BE2C (cell line): ENCODE results near the gene SH3TC1.

Experiments used
- DNase-seq: peaks from one replicate; pipeline ENCODE4 v3.0.0-alpha.2; 2020
- H3K27me3 ChIP-seq: fragments of 250-450 bp; sonication (Bioruptor Pico); 2 replicates; pipeline ENCODE4 v1.5.1; 2020; ENCODE audit warnings: mild to moderate bottlenecking
- H3K36me3 ChIP-seq: fragments of 250-450 bp; sonication (Bioruptor Pico); 2 replicates; pipeline ENCODE4 v1.5.1; 2020; ENCODE audit warnings: mild to moderate bottlenecking
- H3K4me1 ChIP-seq: fragments of 250-450 bp; sonication (Bioruptor Pico); 2 replicates; pipeline ENCODE4 v1.5.1; 2020
- H3K4me3 ChIP-seq: 2 replicates; pipeline ENCODE4 v1.5.1; 2011; ENCODE audit warnings: low read depth, low read length
- H3K9me3 ChIP-seq: fragments of 250-450 bp; sonication (Bioruptor Pico); 2 replicates; pipeline ENCODE4 v1.5.1; 2020
- CTCF ChIP-seq: IDR thresholded peaks from 2 replicates; pipeline ENCODE4 v1.5.1; 2012; ENCODE audit warnings: mild to moderate bottlenecking, low read depth, low read length

The SH3TC1 gene

DNA sequence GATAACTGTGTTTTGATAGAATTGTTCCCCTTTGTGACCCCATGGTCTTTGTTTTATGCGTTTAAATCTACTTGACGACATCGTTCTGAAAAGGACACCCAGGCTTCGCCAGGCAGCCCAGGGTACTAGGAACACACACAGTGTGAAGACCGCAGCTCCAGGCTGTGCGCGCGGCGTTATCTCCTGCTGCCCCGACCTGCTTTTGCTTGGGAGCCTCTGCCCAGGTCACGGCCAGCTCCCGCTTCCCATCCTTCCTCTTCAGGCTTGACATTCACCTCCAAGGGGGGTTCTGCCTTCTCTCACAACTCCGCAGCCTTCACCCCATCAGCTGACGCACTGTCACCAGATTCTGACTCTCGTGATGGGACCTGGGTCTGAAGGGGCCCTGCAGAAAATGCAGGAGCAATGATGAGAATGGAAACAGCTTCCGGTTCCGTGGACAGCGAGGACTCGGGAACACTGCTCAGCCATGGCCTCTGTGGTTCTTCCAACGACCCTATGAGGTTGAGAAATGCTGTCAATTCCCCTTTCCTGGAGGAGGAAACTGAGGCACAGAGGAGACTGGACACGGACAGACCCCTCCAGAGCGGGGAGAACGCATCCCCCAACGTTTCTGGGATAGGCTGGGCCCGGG lies 69.9 kb downstream of the SH3TC1 start:
- no peaks in the 10 kb centered on the region for H3K27me3 ChIP-seq
- H3K4me3 ChIP-seq, result no peak overlapping the region
- no peak for DNase-seq
- H3K4me1 ChIP-seq, result peaks cover 14% of the 10 kb centered on the region
- H3K36me3 ChIP-seq, result no peaks in the 10 kb centered on the region
- H3K9me3 ChIP-seq, result no peaks in the 10 kb centered on the region
- no peak for TF ChIP-seq CTCF

GRCh38 chr4:8269535-8270417 lies 70.7 kb downstream of the SH3TC1 start, which contains the start of gene HTRA3:
TSS of gene HTRA3 (plus strand) at chr4:8269754. CDS start at chr4:8269969, 215 bp downstream.
- Histone ChIP-seq H3K4me1 (peaks cover 21% of the 10 kb centered on the region), H3K4me3 (no peak within 1 kb of the TSS), H3K36me3 (no peaks in the 10 kb centered on the region), H3K9me3 (no peaks in the 10 kb centered on the region), H3K27me3 (no peaks in the 10 kb centered on the region)
- no peak for DNase-seq
- no peak for TF ChIP-seq CTCF

DNA sequence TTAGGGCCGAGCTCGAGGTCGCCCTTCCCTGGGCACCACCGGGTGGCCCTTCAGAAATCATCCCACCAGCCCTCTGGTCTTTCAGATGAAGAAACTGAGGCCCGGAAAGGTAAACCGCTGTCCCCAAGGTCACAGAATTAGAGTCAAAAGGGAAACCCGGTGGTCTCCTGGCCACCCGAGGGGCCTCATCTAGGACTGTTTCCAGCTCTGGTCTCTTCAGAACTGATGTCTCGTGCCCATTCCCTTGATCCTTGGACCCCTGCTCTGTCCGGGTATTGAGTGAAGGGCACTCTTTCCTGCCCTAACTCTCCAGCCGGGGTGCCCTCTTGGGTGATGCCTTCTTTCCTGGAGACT lies 71.3 kb downstream of the SH3TC1 start:
- Histone ChIP-seq H3K9me3 (no peaks in the 10 kb centered on the region), H3K4me1 (peaks cover 28% of the 10 kb centered on the region), H3K27me3 (no peaks in the 10 kb centered on the region), H3K36me3 (no peaks in the 10 kb centered on the region), H3K4me3 (no peak overlapping the region)
- TF ChIP-seq CTCF, result no peak
- DNase-seq, result no peak

- Histone ChIP-seq H3K4me1 (peaks cover 29% of the 10 kb centered on the region), H3K36me3 (no peaks in the 10 kb centered on the region), H3K9me3 (no peaks in the 10 kb centered on the region), H3K27me3 (no peaks in the 10 kb centered on the region), H3K4me3 (no peak overlapping the region)
- no peak for DNase-seq
- no peak for TF ChIP-seq CTCF
These were observed 72.1 kb downstream of the SH3TC1 start for GRCh38 chr4:8270912-8271815.

- DNase-seq, result no peak
- no peaks in the 10 kb centered on the region for H3K27me3 ChIP-seq
- H3K4me1 ChIP-seq, result peaks cover 26% of the 10 kb centered on the region
- H3K4me3 ChIP-seq, result no peak overlapping the region
- no peaks in the 10 kb centered on the region for H3K9me3 ChIP-seq
- no peaks in the 10 kb centered on the region for H3K36me3 ChIP-seq
- no peak for TF ChIP-seq CTCF
These were observed 72.7 kb downstream of the SH3TC1 start for GRCh38 chr4:8271821-8272220.
